OCI-LY7 (cell line): ENCODE measurements around the gene PHF21B. TPM values are rescaled to one million over a fixed set of nuclear protein-coding genes. Genes with fewer than 3 reads are reported as not detected.

Experiments used
- BruUV-seq: library from RNA; stranded (reverse); fragments of 400-500 nt; replicated peaks from 2 replicates; lab custom pipeline; 2021; lab: Mats Ljungman, UMichigan
- CTCF ChIA-PET: fragments of 300-600 bp; sonication (Branson Sonifier 250); formaldehyde crosslinking; loops from one replicate; lab custom pipeline; 2022; ENCODE audit warnings: antibody characterized with exemption; ENCODE audit not compliant: unreplicated experiment; lab: Charles Lee
- POLR2A ChIA-PET: fragments of 300-600 bp; sonication (Branson Sonifier 250); formaldehyde crosslinking; loops from one replicate; lab custom pipeline; 2022; ENCODE audit warnings: antibody characterized with exemption; lab: Charles Lee
- DNase-seq: peaks from one replicate; pipeline ENCODE4 v3.0.0-alpha.2; 2015; ENCODE audit warnings: low spot score
- H2AFZ ChIP-seq: fragments of 200-600 bp; sonication (generic), shearing (Covaris generic); 2 replicates; pipeline ENCODE4 v1.6.1; 2014; ENCODE audit warnings: mild to moderate bottlenecking, antibody characterized with exemption, low read length, moderate library complexity
- H3K27ac ChIP-seq: fragments of 200-600 bp; sonication (generic); 2 replicates; pipeline ENCODE4 v1.5.1; 2014; ENCODE audit warnings: mixed run types, low read depth, mild to moderate bottlenecking, moderate library complexity, low read length, inconsistent platforms; ENCODE audit not compliant: poor library complexity, severe bottlenecking
- H3K36me3 ChIP-seq: fragments of 200-600 bp; sonication (generic); 2 replicates; pipeline ENCODE4 v1.6.1; 2014; ENCODE audit warnings: mild to moderate bottlenecking, antibody characterized with exemption, low read length, moderate library complexity, mixed read lengths; ENCODE audit not compliant: insufficient read depth
- H3K4me1 ChIP-seq: fragments of 200-600 bp; sonication (generic); 2 replicates; pipeline ENCODE4 v1.5.1; 2014; ENCODE audit warnings: mild to moderate bottlenecking, low read length; ENCODE audit not compliant: insufficient read depth, poor library complexity, severe bottlenecking
- H3K4me2 ChIP-seq: fragments of 200-600 bp; sonication (generic); 2 replicates; pipeline ENCODE4 v1.6.1; 2014; ENCODE audit warnings: mild to moderate bottlenecking, low read length
- H3K4me3 ChIP-seq: fragments of 200-600 bp; sonication (generic); 2 replicates; pipeline ENCODE4 v1.5.1; 2014; ENCODE audit warnings: mild to moderate bottlenecking, low read depth, low read length; ENCODE audit not compliant: poor library complexity, severe bottlenecking
- H3K79me2 ChIP-seq: fragments of 200-600 bp; sonication (generic); 2 replicates; pipeline ENCODE4 v1.6.1; 2016; ENCODE audit warnings: low read depth, mild to moderate bottlenecking, low read length, moderate library complexity, mixed read lengths; ENCODE audit not compliant: insufficient read depth
- H3K9me2 ChIP-seq: fragments of 200-600 bp; sonication (generic); 2 replicates; pipeline ENCODE4 v1.6.1; 2016; ENCODE audit warnings: mild to moderate bottlenecking, low read length, mixed read lengths; ENCODE audit not compliant: insufficient read depth
- H3K9me3 ChIP-seq: fragments of 200-600 bp; sonication (generic); 2 replicates; pipeline ENCODE4 v1.6.1; 2014; ENCODE audit warnings: mild to moderate bottlenecking, mixed run types, low read length, mixed read lengths
- H4K20me1 ChIP-seq: fragments of 200-600 bp; sonication (generic); 2 replicates; pipeline ENCODE4 v1.6.1; 2014; ENCODE audit warnings: mild to moderate bottlenecking, antibody characterized with exemption, low read length, moderate library complexity, mixed read lengths; ENCODE audit not compliant: insufficient read depth
- CTCF ChIP-seq: fragments of 200-600 bp; sonication (generic); conservative IDR thresholded peaks from 2 replicates; pipeline ENCODE4 v1.5.1; 2014; ENCODE audit warnings: mild to moderate bottlenecking, antibody characterized with exemption, low read length, moderate library complexity, mixed read lengths
- EZH2phosphoT487 ChIP-seq: fragments of 200-600 bp; sonication (generic); IDR thresholded peaks from 2 replicates; pipeline ENCODE4 v1.6.1; 2018; ENCODE audit warnings: low read depth, borderline replicate concordance, mild to moderate bottlenecking, mixed run types, antibody characterized with exemption, low read length, moderate library complexity, mixed read lengths
- intact Hi-C: fragments of 100-400 bp; cut with micrococcal nuclease; formaldehyde crosslinking; loops from one replicate; pipeline ENCODE4 v1.10.0; 2022; ENCODE audit not compliant: unreplicated experiment
- total RNA-seq, 2 experiments: library from RNA; depleted of rRNA in 1 of 2; stranded (reverse); fragments of >200 nt in 1 of 2; shearing (Covaris generic) in 1 of 2; gene quantifications; 2 replicates each; pipeline ENCODE4 v1.2.3, GENCODE V29; 2014 to 2022

Gene PHF21B
- total RNA-seq, 2 experiments from 2014 or later: 9.4 to 12.4 TPM

- Histone ChIP-seq H3K36me3 (no peaks in the 10 kb centered on the region), H3K9me2 (no peaks in the 10 kb centered on the region), H4K20me1 (no peaks in the 10 kb centered on the region), H3K4me1 (no peaks in the 10 kb centered on the region), H3K4me3 (no peak overlapping the region), H2AFZ (no peak overlapping the region), H3K27ac (no peak overlapping the region), H3K4me2 (no peak overlapping the region), H3K9me3 (no peaks in the 10 kb centered on the region), H3K79me2 (no peaks in the 10 kb centered on the region)
- intact Hi-C loops: no loop called here
- CTCF ChIA-PET: no interaction called here
- no peak for TF ChIP-seq CTCF
- no peak for TF ChIP-seq EZH2phosphoT487
- POLR2A ChIA-PET: no interaction called here
- DNase-seq: no peak
- no TSS peak for BruUV-seq
Measured at GRCh38 chr22:44934454-44934735, 75.4 kb downstream of the PHF21B start.

GRCh38 chr22:44933666-44934453 is 75.9 kb downstream of the PHF21B start:
- no peak overlapping the region for H3K4me3 ChIP-seq
- H3K9me3 ChIP-seq: no peaks in the 10 kb centered on the region
- no TSS peak for BruUV-seq
- no peak overlapping the region for H3K27ac ChIP-seq
- H4K20me1 ChIP-seq: no peaks in the 10 kb centered on the region
- no peaks in the 10 kb centered on the region for H3K79me2 ChIP-seq
- CTCF ChIA-PET: no interaction called here
- no peaks in the 10 kb centered on the region for H3K9me2 ChIP-seq
- no peaks in the 10 kb centered on the region for H3K4me1 ChIP-seq
- no peak for DNase-seq
- no peak overlapping the region for H3K4me2 ChIP-seq
- no peaks in the 10 kb centered on the region for H3K36me3 ChIP-seq
- H2AFZ ChIP-seq: no peak overlapping the region
- intact Hi-C loops: no loop called here
- no peak for TF ChIP-seq EZH2phosphoT487
- TF ChIP-seq CTCF: no peak
- POLR2A ChIA-PET: no interaction called here

- no TSS peak for BruUV-seq
- intact Hi-C loops: no loop called here
Measured at GRCh38 chr22:44932493-44932892, 77.3 kb downstream of the PHF21B start.

More at GRCh38 chr22:44932493-44932892, 77.3 kb downstream of the PHF21B start:
- H3K4me1 ChIP-seq: no peaks in the 10 kb centered on the region
- H3K79me2 ChIP-seq: no peaks in the 10 kb centered on the region
- no peaks in the 10 kb centered on the region for H4K20me1 ChIP-seq
- H3K4me3 ChIP-seq: no peak overlapping the region
- no peak overlapping the region for H3K4me2 ChIP-seq
- H3K9me3 ChIP-seq: no peaks in the 10 kb centered on the region
- DNase-seq: no peak
- no peak overlapping the region for H3K27ac ChIP-seq
- ChIA-PET POLR2A (no interaction called here), CTCF (no interaction called here)
- TF ChIP-seq EZH2phosphoT487 (no peak), CTCF (no peak)
- H3K9me2 ChIP-seq: no peaks in the 10 kb centered on the region
- H3K36me3 ChIP-seq: no peaks in the 10 kb centered on the region
- H2AFZ ChIP-seq: no peak overlapping the region
